Effector CD4-positive, alpha-beta T cell (primary cell): ENCODE data around the gene MAPKBP1.
"Not testable (repeated sequence)": the region's sequence is repeated elsewhere in the genome, so short reads cannot be mapped to it uniquely, and the experiment has no call there.

Experiments
- DNase-seq: peaks from one replicate; pipeline ENCODE4 v3.0.0-alpha.2; 2020
- total RNA-seq: gene quantifications from one replicate; lab custom pipeline; 2026; lab: John Stamatoyannopoulos, UW

MAPKBP1 gene
- total RNA-seq, result 64.4 reads per million, percentile 74 among the genes with 10 or more reads in this experiment

- DNase-seq, result peak; percentile 95
Measured at GRCh38 chr15:41774062-41774881, at the start of gene MAPKBP1. TSS of gene MAPKBP1 (plus strand) at chr15:41774484. CDS start at chr15:41775276, 792 bp downstream.

DNA sequence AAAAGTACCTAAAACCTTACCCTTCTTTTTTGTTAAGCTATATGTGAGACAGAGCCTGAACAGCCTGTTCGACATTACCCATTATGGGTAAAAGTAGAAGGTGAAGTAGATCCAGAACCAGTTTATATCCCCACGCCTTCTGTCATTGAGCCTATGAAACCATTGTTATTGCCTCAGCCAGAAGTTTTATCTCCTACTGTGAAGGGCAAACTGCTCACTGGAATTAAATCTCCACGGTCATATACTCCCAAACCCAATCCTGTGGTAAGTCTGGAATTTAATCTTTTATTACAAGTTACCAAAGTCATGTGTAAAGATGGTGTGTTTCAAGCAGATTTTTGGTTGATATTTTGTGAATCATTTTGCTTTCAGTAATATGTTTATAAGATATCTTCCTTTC, 47.1 kb upstream of the MAPKBP1 start:
- DNase-seq, result no peak

- DNase-seq, result not testable (repeated sequence)
Measured at GRCh38 chr15:41728061-41728460, 46.2 kb upstream of the MAPKBP1 start.

- DNase-seq, result no peak
Measured at GRCh38 chr15:41730543-41730942, 43.7 kb upstream of the MAPKBP1 start.

DNA sequence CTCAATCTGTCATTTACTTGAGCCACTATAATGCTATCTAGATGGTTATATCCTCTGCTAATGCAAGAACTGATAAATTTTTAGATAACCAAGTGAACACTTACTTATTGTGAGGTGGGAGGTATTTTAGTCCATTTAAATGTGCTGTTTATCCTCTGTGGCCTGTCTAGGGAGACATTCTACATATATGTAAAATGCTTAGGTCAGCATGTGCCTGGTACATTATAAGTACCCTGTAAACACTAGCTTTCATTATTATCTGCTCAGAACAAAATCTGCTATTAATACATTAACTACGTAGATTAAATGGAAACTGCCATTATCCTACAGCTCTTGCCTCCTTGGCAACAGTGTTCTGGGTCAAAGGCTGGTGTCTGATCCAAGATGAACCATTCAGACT, 41.8 kb upstream of the MAPKBP1 start:
- no peak for DNase-seq

DNA sequence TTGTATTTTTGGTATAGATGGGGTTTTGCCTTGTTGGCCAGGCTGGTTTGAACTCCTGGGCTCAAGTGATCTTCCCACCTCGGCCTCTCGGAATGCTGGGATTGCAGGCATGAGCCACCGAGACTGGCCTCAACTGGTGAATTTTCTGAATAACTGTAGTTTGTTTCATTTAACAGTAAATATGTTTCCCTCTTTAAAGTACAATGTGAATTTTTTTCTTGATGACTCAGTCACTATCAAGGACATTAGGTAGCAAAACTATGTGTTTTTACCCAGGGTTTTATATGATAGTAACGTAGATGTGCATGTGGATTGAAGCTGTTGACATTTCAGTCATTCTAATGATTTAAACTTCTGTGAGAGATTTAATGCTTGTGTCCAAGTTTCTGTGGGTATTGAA, 40.2 kb upstream of the MAPKBP1 start:
- no peak for DNase-seq

- no peak for DNase-seq
Measured at GRCh38 chr15:41735046-41735445, 39.2 kb upstream of the MAPKBP1 start.

GRCh38 chr15:41735492-41735891, 38.8 kb upstream of the MAPKBP1 start:
- DNase-seq, result not testable (repeated sequence)

DNA sequence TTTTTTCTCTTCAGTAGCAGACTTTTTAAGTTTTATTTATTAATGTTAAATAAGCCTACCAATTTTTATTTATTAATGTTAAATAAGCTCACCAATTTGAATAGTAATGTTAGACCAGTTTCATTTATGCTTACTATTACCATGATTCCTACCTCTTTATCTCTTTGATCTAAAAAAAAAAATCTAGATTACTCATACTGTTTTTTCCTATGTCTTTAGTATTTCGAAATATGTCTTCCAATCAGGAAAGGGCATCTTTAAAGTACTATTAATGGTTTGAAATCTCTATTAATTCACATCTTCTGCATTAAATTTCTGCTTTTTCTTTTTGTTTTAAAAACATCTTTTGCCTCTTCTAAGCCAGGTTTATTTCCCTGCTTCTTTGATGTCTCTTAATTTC, 27.5 kb upstream of the MAPKBP1 start:
- DNase-seq, result no peak

DNA sequence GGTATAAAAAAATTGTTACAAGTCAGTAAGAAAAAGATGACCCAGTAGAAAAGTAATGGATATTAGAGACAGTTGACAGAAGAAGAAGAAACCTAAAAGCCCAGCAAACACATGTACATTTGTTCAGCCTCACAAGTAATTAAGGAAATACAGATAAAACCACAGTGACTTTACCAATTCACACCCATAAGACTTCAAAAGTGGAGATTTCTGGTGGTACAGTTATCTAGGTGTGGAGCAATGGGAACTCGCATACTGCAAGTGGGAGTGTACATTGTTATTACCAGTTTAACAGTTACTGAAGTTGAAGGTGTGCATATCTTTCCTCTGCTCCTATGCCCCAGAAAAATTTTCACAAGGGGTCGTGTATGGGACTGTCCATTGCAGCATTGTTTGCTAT, 18.1 kb upstream of the MAPKBP1 start:
- no peak for DNase-seq

DNA sequence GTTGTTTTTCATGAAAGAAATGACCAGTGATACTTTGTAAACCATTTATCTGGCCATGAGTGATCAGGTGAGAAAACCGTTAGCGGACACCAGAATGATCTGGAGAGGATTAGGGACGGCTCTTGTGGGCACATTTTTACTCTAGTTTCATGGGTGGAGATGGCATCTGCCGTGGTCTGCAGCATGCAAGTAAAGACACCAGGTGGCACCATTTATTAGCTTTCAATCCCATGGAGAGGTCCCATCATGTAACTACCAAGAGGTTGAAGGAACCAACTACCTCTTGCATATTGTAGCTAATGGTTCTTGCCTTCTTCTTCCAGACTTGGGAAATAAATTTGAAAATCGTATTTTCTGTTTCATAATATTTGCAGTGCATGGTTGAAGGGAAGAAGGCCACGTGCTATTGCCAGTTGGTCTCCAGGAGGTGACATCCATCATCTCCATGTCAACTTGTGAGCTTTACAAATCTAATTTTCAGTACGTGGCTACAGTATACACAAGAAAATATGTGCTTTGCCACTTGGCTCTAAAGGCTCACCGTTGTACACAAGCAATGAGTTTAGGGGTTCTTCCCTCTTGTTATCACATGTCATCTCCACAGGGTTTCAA, 1.5 kb upstream of the MAPKBP1 start:
- DNase-seq, result peak; percentile 52

DNA sequence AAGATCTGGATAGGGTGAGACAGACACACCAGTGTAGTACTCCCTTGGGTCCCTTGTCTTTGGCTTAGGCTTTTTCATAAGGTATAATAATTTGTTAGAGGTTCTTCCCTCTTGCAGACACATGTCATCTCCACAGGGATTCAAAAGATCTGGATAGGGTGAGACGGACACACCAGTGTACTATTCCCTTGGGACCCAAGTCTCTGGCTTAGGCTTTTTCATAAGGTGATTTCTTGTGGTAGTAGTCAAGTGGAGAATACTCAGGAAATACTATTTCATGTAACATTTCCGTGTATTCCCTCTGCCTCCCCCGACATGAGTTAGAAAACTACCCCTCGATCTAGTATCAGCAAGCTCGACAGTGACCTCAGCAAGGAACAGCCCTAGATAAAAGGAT, 954 bp upstream of the MAPKBP1 start:
- DNase-seq, result no peak

GRCh38 chr15:41773729-41774061, 589 bp upstream of the MAPKBP1 start:
- DNase-seq, result no peak

GRCh38 chr15:41774882-41775417, 666 bp downstream of the MAPKBP1 start:
- peak; percentile 2 for DNase-seq

DNA sequence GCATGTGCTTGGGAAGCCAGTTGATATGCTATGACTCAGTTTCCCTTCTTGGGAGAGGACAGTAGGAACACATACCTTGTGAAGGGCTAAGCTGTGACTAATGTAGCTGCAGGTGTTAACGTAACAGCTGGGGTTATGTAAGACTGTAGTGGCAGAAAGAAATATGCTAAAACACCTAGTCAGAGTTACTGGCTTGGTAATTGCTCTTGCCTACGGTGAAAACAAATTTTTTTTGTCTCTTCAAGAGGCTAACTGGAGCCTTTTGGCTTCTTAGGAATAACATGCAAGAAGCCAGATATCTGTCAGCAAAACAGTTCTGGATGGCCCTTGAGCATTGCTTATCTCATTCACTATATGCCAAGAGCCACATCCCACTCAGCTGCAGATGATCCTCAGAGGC, 1.4 kb downstream of the MAPKBP1 start:
- DNase-seq, result no peak

- DNase-seq, result no peak
Measured at GRCh38 chr15:41777421-41777973, 3.2 kb downstream of the MAPKBP1 start.

GRCh38 chr15:41778521-41778920, 4.2 kb downstream of the MAPKBP1 start:
- no peak for DNase-seq

DNA sequence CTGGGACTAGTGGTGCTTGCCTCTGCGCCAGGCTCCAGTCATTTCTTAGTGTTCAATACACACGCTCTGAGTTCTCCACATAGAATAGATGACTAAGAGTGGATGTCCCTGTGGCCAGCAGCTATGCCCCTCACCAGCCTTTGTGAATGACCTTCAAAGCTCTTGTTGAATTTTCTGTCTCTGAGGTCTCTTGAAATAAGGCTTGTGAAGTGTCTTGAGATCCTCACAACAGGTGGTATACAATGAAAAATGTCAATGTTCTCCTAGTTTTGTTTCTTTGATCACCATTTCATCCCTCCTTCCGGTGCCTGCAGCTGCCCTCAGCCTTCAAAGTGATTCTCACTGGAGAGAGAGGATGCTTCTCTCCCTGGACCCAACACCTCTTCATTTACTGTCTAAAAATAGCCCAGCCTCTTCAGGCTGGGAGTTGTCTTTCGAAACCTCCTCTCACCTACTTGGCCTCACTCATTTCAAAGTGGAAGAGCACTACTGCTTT, 5.4 kb downstream of the MAPKBP1 start:
- DNase-seq, result no peak

- DNase-seq, result no peak
Measured at GRCh38 chr15:41780266-41780665, 6.0 kb downstream of the MAPKBP1 start.

- no peak for DNase-seq
Measured at GRCh38 chr15:41780727-41781126, 6.4 kb downstream of the MAPKBP1 start.

GRCh38 chr15:41782371-41783282, 8.3 kb downstream of the MAPKBP1 start:
- DNase-seq, result no peak

GRCh38 chr15:41783296-41783695, 9.0 kb downstream of the MAPKBP1 start:
- no peak for DNase-seq

- no peak for DNase-seq
Measured at GRCh38 chr15:41788262-41788661, 14.0 kb downstream of the MAPKBP1 start.
